Endothelial cell of umbilical vein (primary cell): Measurements from ENCODE around the gene TGFBI. TPM values are rescaled to one million over a fixed set of nuclear protein-coding genes. Genes with fewer than 3 reads are reported as not detected.

ENCODE experiments used
- BruUV-seq: library from RNA; stranded (reverse); fragments of 400-500 nt; replicated peaks from 2 replicates; lab custom pipeline; 2021; lab: Mats Ljungman, UMichigan
- CTCF ChIA-PET: fragments of 300-600, 350-600 bp; sonication (Branson Sonifier 250); formaldehyde crosslinking; loops from one replicate; lab custom pipeline; 2021; ENCODE audit warnings: antibody characterized with exemption, inconsistent platforms; lab: Charles Lee
- POLR2A ChIA-PET: fragments of 300-600, 350-600 bp; sonication (Branson Sonifier 250); formaldehyde crosslinking; loops from one replicate; lab custom pipeline; 2021; ENCODE audit warnings: antibody characterized with exemption, inconsistent platforms; lab: Charles Lee
- DNase-seq: peaks from one replicate; pipeline ENCODE4 v3.0.0-alpha.2; 2011; ENCODE audit warnings: low read depth, low spot score
- FAIRE-seq: peaks from 2 replicates; lab custom pipeline; 2011; peaks lifted over from hg19 to GRCh38; lab: Jason Lieb, UNC
- H2AFZ ChIP-seq: 2 replicates; pipeline ENCODE4 v1.6.0; 2012; ENCODE audit warnings: low read depth, low read length, control low read depth, inconsistent platforms
- H3K27ac ChIP-seq: 2 replicates; pipeline ENCODE4 v1.5.1; 2011; ENCODE audit warnings: low read depth, mild to moderate bottlenecking, control low read depth, low read length, moderate library complexity; ENCODE audit not compliant: insufficient read depth
- H3K27me3 ChIP-seq, 2 experiments: 2 replicates each; pipeline versions ENCODE4 v1.6.0 to v1.6.1; 2011; ENCODE audit warnings: low read length in 2 of 2, mixed read lengths in 1 of 2; ENCODE audit not compliant: control insufficient read depth in 2 of 2, insufficient read depth in 2 of 2
- H3K36me3 ChIP-seq, 2 experiments: 2 replicates in 1 of 2; 3 replicates in 1 of 2; pipeline ENCODE4 v1.5.1; 2011; ENCODE audit warnings: low read length in 2 of 2, mild to moderate bottlenecking in 1 of 2, moderate library complexity in 1 of 2; ENCODE audit not compliant: control insufficient read depth in 2 of 2, insufficient read depth in 2 of 2; ENCODE audit errors: extremely low read depth in 1 of 2
- H3K4me1 ChIP-seq: 3 replicates; pipeline ENCODE4 v1.5.1; 2011; ENCODE audit warnings: mild to moderate bottlenecking, low read length; ENCODE audit not compliant: control insufficient read depth, insufficient read depth; ENCODE audit errors: extremely low read depth
- H3K4me2 ChIP-seq: 2 replicates; pipeline ENCODE4 v1.6.1; 2011; ENCODE audit warnings: low read length, control low read depth, mixed read lengths; ENCODE audit not compliant: insufficient read depth
- H3K4me3 ChIP-seq, 3 experiments: fragments of 200-600 bp in 1 of 3; sonication (generic), shearing (Covaris generic) in 1 of 3; replicated peaks in 1 of 3; 2 replicates each; pipeline ENCODE4 v1.5.1; 2011 to 2016; ENCODE audit warnings: control low read depth in 3 of 3, low read length in 3 of 3, mild to moderate bottlenecking in 2 of 3, inconsistent platforms in 1 of 3, low read depth in 1 of 3, moderate library complexity in 1 of 3; ENCODE audit not compliant: insufficient read depth in 1 of 3
- H3K79me2 ChIP-seq: 2 replicates; pipeline ENCODE4 v1.6.0; 2012; ENCODE audit warnings: low read length, inconsistent platforms; ENCODE audit not compliant: control insufficient read depth, insufficient read depth
- H3K9ac ChIP-seq: replicated peaks from 2 replicates; pipeline ENCODE3; 2011; ENCODE audit warnings: low read length, control low read depth; ENCODE audit not compliant: insufficient read depth; ENCODE audit errors: extremely low read depth
- H3K9me1 ChIP-seq: replicated peaks from 3 replicates; pipeline ENCODE4 v1.6.0; 2011; ENCODE audit warnings: mild to moderate bottlenecking, low read length; ENCODE audit not compliant: control insufficient read depth, insufficient read depth; ENCODE audit errors: extremely low read depth
- H3K9me3 ChIP-seq: replicated peaks from 2 replicates; pipeline ENCODE4 v1.5.1; 2012; ENCODE audit warnings: low read length, inconsistent platforms; ENCODE audit not compliant: control insufficient read depth, insufficient read depth
- H4K20me1 ChIP-seq: replicated peaks from 2 replicates; pipeline ENCODE3; 2011; ENCODE audit warnings: mild to moderate bottlenecking, low read length; ENCODE audit not compliant: control insufficient read depth, insufficient read depth; ENCODE audit errors: extremely low read depth
- EZH2 ChIP-seq: IDR thresholded peaks from 2 replicates; pipeline ENCODE4 v1.6.1; 2012; ENCODE audit warnings: borderline replicate concordance, low read depth, mild to moderate bottlenecking, moderate library complexity, low read length, inconsistent platforms; ENCODE audit not compliant: severe bottlenecking
- FOS ChIP-seq: IDR thresholded peaks from 2 replicates; pipeline ENCODE4 v1.6.1; 2011; ENCODE audit warnings: mild to moderate bottlenecking, low read length, moderate library complexity, borderline replicate concordance; ENCODE audit not compliant: insufficient read depth
- GATA2 ChIP-seq: IDR thresholded peaks from 2 replicates; pipeline ENCODE4 v1.7.0; 2011; ENCODE audit warnings: low read depth, mild to moderate bottlenecking, moderate library complexity, mixed read lengths, low read length; ENCODE audit not compliant: insufficient read length, insufficient read depth
- JUN ChIP-seq: IDR thresholded peaks from 2 replicates; pipeline ENCODE4 v1.6.1; 2011; ENCODE audit warnings: borderline replicate concordance, low read depth; ENCODE audit not compliant: insufficient read length, insufficient read depth
- MYC ChIP-seq: IDR thresholded peaks from one replicate; pipeline ENCODE4 v1.6.1; 2011; ENCODE audit warnings: mild to moderate bottlenecking, low read depth, low read length
- POLR2A ChIP-seq: IDR thresholded peaks from 2 replicates; pipeline ENCODE4 v1.6.1; 2012; ENCODE audit warnings: low read depth, mild to moderate bottlenecking, control low read depth, low read length
- POLR2AphosphoS5 ChIP-seq: IDR thresholded peaks from 2 replicates; pipeline ENCODE4 v1.6.1; 2012; ENCODE audit warnings: low read depth, mild to moderate bottlenecking, control low read depth, low read length, moderate library complexity; ENCODE audit not compliant: insufficient read depth
- dilution Hi-C: fragments of 300-500 bp; cut with MboI; formaldehyde crosslinking; loops from one replicate; pipeline ENCODE4 v1.15.0; 2019; ENCODE audit warnings: low sequenced_read_pairs; ENCODE audit not compliant: extremely low pct_ligation_motif_present
- intact Hi-C: fragments of 100-400 bp; cut with micrococcal nuclease; formaldehyde crosslinking; loops from one replicate; pipeline ENCODE4 v1.10.0; 2022
- polyA plus RNA-seq, 4 experiments: library from polyadenylated mRNA; depleted of rRNA in 3 of 4; stranded (reverse) in 3 of 4; unstranded in 1 of 4; fragments of >200 nt; gene quantifications; 2 replicates each; pipeline versions ENCODE4 v1.2.1 to v1.2.3, GENCODE V29; 2011 to 2012; ENCODE audit warnings: missing spikeins in 1 of 4
- total RNA-seq: library from RNA; stranded (reverse); gene quantifications from 2 replicates; pipeline ENCODE4 v1.2.3, GENCODE V29; 2021
- TF ChIP-seq, protein P1 (sequence below): IDR thresholded peaks from 2 replicates; pipeline ENCODE4 v1.6.1; 2011; ENCODE audit not compliant: insufficient read depth, insufficient read length
- TF ChIP-seq, protein P2 (sequence below), 2 donors: IDR thresholded peaks; 1 replicate in 1 of 2; 2 replicates in 1 of 2; pipeline ENCODE4 v1.5.1; 2011; ENCODE audit warnings: low read length in 2 of 2, mild to moderate bottlenecking in 2 of 2, moderate library complexity in 2 of 2, control low read depth in 1 of 2, inconsistent platforms in 1 of 2, low read depth in 1 of 2; ENCODE audit not compliant: insufficient read depth in 1 of 2; ENCODE audit errors: extremely low read depth in 1 of 2

TGFBI gene
- total and polyA plus RNA-seq, 2 donors (not counting 3 experiments of a cell fraction or from before 2014, with no cell fraction given): 6.5 to 18.9 TPM

DNA sequence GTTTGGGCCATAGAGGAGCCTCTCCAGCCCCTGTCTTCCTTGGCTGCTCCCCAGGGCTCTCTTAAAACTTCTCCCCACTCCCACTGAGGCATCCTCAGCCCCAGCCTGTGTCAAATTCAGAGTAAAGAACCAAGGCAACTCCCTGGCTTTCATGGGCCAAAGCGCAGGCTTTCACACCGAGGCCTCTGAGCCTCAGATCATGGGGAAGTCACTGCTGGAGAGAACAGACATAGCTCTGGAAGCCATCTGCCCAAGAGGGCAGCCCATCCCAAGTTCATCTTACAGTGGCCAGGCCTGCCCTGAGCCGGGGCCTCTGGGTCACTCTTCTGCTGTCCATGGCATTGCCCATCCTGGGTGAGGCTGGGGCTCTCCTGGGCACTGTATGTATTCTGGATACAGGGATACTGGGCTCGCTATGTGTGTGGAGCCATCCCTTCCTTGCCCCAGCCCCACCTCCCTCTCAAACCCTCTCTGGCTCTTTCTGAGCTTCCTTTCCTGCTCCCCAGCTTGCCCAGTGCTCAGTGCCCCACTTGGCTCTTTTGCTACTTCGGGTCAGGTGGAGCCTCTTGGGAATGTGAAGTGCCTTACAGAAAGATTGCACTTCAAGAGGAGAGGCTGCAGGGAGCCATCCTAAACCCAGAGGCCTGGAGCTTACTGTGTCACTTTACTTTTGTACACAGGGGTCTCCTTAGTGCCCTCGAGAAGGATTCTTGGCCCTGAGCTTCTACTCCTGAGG is 33.0 kb downstream of the TGFBI start:
- H3K4me3 ChIP-seq: no peak overlapping the region
- peaks cover 17% of the 10 kb centered on the region for H3K4me1 ChIP-seq
- CTCF ChIA-PET: interaction anchor here (0.6 to 7.9 kb wide), 9 partner anchors 18 to 171 kb away, joined by 3 to 99 read pairs (median 3); no protein-coding TSS in a partner anchor
- no peak overlapping the region for H3K4me2 ChIP-seq
- no peaks in the 10 kb centered on the region for H3K27me3 ChIP-seq
- H3K36me3 ChIP-seq: no peaks in the 10 kb centered on the region
- FAIRE-seq (no peak), DNase-seq (no peak)
- H3K79me2 ChIP-seq: no peaks in the 10 kb centered on the region
- POLR2A ChIA-PET: no interaction called here
- H3K9me3 ChIP-seq: no peaks in the 10 kb centered on the region
- no peak overlapping the region for H2AFZ ChIP-seq
- no peak for TF ChIP-seq POLR2A
- no peak for TF ChIP-seq EZH2
- TF ChIP-seq JUN: no peak
- TF ChIP-seq MYC: no peak
- TF ChIP-seq GATA2: no peak
- TF ChIP-seq POLR2AphosphoS5: no peak
- TF ChIP-seq FOS: no peak
- TF ChIP-seq, protein P1, sequence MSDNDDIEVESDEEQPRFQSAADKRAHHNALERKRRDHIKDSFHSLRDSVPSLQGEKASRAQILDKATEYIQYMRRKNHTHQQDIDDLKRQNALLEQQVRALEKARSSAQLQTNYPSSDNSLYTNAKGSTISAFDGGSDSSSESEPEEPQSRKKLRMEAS: no peak
- TF ChIP-seq, protein P2, sequence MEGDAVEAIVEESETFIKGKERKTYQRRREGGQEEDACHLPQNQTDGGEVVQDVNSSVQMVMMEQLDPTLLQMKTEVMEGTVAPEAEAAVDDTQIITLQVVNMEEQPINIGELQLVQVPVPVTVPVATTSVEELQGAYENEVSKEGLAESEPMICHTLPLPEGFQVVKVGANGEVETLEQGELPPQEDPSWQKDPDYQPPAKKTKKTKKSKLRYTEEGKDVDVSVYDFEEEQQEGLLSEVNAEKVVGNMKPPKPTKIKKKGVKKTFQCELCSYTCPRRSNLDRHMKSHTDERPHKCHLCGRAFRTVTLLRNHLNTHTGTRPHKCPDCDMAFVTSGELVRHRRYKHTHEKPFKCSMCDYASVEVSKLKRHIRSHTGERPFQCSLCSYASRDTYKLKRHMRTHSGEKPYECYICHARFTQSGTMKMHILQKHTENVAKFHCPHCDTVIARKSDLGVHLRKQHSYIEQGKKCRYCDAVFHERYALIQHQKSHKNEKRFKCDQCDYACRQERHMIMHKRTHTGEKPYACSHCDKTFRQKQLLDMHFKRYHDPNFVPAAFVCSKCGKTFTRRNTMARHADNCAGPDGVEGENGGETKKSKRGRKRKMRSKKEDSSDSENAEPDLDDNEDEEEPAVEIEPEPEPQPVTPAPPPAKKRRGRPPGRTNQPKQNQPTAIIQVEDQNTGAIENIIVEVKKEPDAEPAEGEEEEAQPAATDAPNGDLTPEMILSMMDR (IDR thresholded peaks at IDR 0.05; ENCODE audit: extremely low read depth in 1 of 2, insufficient read depth in 1 of 2, low read depth in 1 of 2, low read length in 2 of 2): no peak
- dilution Hi-C loops: no loop called here
- BruUV-seq: no TSS peak
- no peaks in the 10 kb centered on the region for H4K20me1 ChIP-seq
- H3K9ac ChIP-seq: no peak overlapping the region
- intact Hi-C loops: loop anchor here (1.0 kb wide), 4 partner anchors 21 to 174 kb away; no protein-coding TSS in a partner anchor
- H3K27ac ChIP-seq: no peak overlapping the region
- no peaks in the 10 kb centered on the region for H3K9me1 ChIP-seq
